IPS DF 4.7 (cell line): ENCODE measurements around the gene MLC1.

ENCODE experiments used
- DNase-seq: peaks from one replicate; pipeline ENCODE4 v3.0.0-alpha.2; 2013; ENCODE audit warnings: low spot score; ENCODE audit errors: extremely low read depth

Gene MLC1

DNA sequence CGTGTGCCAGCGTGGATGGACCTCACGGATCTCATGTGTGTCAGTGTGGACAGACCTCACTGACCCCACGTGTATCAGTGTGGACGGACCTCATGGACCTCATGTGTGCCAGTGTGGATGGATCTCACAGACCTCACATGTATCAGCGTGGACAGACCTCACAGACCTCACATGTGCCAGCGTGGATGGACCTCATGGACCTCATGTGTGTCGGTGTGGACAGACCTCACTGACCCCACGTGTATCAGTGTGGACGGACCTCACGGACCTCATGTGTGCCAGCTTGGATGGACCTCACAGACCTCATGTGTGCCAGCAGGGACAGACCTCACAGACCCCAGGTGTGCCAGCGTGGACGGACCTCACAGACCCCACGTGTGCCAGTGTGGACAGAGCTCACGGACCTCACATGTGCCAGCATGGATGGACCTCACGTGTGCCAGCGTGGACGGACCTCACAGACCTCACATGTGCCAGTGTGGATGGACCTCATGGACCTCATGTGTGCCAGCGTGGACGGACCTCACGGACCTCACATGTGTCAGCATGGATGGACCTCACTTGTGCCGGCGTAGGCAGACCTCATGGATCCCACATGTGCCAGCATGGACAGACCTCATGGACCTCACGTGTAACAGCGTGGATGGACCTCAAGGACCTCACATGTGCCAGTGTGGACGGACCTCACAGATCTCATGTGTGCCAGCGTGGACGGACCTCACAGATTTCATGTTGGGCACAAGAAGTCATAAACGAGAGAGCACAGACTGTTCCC, 45.4 kb downstream of the MLC1 start:
- DNase-seq = no peak

DNA sequence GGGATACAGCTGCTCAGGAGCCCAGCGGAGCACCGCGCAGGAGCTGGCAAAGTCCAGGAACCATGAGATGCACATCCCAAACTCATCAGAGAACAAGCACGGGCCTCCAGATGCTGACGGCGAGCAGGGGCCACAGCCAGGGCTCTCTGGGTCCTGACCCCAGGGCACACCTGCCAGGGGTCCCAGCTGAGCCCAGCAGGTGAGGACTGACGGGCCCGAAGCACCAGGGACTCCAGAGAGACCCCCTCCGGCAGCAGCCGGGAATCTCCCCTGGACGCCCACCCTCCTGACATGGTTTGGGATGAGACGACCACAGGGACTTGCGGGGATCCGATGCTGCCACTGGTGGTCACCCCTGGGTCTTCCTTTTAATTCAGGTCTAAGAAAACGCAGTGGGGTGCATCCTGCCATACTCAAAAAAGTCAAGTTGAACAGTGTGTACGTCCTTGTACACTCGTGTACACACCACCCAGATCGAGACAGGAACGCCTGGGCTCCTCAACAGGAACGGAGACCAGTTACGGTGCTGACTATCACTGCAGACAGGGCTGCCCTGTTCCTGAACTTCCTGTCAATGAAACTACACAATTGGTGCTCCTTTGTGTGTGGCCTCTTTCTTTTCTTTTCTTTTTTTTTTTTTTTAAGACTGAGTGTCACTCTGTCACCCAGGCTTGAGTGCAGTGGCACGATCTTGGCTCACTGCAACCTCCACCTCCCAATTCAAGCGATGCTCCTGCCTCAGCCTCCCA, 49.1 kb downstream of the MLC1 start:
- no peak for DNase-seq

DNA sequence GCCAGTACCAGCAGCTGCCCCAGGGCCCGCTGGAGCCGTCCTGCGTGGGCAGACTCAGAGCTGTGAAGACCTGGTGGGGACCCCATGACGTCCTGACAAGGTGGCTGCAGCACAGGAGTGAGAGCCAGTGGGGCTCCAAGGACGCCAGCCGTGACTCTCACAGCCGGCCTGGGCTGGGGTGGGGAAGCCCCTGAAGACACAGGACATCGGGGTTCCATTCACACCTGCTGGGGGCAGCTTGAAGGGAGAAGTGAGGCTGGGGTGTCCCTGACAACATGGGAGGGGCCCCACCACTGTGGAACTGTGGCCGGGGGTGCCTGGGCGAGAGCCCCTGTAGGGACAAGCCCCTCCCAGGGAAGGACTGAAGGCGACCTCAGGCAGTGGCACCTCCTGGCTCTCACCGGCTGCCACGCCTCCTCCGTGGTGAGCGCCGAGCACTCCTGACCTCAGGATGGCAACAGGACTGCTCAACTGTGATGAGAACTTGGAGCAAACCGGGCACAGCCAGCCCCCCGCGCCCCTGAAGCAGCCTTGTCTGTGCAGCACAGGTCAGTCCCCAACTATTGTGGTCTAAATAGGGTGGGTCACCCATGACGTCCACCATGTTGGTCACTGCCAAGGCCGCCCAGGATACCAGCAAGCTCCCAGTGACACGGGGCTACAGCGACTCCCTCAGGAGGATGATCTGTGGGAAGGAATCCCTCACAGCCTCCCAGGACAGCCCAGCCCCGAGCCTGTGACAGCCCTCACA, 49.9 kb downstream of the MLC1 start:
- DNase-seq = no peak

DNA sequence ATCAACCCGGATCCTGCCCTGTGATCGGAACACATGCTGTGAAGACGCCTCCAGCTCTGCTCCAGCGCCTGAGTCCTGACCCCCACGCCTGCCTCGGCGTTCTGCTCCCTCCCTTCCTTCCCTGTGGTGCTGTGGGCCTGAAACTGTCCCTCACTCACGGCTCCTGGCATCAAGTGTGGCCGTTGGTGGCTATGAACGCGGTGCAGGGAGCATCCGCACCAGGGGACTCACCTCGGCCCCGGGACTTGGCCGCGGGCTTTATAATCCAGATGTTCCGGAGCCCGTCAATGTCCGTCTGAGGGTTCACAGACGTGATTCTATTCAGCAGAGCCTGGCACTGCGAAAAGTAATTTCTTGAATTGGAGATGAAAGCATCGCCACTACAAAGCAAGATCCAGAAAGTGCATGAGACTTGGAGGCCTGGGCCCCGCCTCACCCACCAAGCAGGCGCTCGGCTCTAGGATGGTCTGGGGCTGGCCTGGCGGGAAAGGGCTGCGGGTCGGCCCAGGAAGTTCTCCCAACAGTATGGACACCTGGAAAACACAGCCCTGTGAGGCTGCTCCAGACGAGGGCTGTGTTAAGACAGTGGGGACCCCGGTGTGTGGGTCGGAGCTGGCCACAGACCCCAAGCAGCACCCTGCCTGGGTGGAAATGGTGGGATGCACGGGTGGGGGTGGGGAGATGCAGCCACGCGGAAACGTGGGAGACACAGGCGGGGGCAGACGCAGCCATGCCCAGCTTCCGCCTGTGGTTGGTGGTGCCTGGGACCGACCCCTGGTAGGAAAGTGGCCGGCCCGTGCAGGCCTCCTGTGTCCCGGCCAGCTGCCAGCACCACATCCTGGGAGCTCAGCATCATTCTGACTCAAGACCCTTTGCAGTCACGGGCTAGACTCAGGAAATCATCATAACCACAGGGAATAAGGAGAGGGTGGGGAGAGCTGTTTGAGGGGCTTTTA, 50.8 kb downstream of the MLC1 start:
- DNase-seq = no peak

DNA sequence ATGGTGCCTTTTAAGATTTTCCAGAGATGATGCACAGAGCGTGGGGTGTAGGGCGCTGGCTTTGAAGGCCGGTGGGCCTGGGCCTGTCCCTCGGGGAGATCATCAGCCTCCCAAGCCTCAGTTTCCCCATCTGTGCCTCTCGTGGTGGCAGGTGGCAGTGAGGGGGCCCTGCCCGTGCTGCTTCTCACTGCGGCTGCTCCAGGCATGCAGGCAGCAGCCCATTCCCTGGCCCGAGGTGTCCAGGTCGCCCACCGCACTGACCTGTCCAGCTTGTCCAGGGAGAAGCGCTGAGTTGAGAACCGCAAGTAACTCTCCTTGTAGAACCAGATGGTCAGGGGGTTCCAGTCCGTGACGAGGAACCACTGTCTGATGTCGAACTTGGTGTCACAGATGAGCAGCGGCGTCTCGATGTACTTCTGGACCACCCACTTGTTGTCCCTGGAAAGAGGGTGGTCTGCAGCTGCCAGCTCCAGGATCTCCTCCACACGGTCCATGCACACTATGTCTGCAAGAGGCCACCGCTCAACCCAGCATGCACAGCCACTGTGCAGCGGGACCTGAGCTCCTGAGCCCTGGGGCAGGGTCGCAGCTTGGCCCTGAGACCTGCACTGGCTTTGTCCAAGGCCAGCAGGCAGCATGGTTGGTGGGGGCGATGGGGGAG, 52.2 kb downstream of the MLC1 start:
- no peak for DNase-seq

DNA sequence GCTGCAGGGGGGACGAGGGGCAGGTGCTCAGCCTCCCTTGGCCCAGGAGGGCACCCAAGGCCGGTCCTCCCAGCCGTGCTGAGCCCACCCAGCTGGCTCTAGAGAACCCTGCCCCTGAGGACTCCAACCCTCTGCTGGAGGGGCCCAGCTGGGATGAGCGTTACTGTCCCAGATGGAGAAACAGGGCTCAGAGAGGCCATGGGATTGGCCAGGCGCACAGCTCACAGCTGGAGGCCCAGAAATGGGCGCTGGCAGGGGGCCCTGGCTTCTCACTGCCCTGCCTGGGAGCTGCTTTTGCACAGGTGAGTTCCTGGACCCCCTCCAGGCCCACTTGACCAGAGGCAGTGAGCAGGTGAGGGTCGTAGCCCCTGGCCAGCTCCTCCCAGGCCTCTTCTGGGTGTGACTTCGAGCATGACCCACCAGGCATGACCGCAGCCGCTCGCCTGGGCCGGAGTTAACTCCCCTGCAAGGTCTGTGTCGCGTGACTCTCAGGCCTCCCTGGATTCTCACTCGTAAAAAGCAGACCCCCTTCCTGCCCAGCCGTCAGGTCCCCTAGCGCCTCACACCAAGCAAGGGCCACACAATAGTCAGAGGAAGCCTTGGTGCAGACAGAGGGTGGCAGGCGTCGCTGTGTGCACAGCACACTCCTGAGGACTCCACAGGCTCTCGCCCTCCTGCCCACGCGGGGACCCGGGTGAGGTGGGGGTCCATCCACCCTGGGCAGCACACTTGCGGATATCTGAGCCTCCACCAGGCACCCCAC, 52.9 kb downstream of the MLC1 start:
- no peak for DNase-seq

DNA sequence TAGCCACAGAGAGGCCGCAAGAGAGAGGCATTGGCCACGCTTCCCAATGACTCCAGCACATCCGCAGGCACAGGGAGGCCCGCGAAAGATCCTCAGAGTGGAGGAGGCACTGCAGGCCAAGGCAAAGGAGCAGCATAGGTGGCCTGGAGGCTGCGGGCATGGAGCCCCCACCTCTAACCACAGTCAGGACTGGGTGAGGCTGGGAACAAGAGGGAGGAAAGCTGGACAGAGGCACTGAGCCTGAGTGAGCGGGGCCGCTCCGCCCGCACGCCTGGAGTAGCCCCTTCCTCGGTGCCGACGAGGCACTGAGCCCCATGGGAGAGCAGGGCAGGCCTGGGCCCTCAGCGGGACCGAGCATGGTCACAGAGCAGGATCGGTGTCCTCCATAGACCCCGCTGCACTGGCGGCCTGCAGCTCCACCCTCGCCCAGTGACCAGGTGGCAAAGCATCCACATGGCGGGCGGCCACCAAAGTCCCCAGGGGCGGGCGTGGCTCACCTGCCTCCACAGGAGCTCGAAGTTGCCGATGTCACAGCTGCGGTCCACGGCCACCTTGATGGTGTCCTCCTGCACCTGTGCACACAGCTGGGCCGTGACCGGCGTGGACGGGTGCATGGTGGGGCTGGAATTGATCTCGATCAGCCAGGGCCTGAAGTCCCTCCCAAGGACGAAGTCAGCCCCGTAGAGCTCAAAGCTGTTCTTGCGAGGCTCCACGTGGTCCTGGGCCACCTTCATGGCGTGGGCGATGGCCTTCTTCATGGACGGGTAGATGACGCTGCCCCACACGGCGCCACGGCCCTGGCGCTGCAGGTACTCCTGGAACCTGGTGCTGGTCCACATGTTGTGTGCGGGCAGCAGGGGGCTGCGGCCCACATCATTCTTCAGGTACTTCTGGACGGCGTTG, 53.8 kb downstream of the MLC1 start:
- DNase-seq = no peak

DNA sequence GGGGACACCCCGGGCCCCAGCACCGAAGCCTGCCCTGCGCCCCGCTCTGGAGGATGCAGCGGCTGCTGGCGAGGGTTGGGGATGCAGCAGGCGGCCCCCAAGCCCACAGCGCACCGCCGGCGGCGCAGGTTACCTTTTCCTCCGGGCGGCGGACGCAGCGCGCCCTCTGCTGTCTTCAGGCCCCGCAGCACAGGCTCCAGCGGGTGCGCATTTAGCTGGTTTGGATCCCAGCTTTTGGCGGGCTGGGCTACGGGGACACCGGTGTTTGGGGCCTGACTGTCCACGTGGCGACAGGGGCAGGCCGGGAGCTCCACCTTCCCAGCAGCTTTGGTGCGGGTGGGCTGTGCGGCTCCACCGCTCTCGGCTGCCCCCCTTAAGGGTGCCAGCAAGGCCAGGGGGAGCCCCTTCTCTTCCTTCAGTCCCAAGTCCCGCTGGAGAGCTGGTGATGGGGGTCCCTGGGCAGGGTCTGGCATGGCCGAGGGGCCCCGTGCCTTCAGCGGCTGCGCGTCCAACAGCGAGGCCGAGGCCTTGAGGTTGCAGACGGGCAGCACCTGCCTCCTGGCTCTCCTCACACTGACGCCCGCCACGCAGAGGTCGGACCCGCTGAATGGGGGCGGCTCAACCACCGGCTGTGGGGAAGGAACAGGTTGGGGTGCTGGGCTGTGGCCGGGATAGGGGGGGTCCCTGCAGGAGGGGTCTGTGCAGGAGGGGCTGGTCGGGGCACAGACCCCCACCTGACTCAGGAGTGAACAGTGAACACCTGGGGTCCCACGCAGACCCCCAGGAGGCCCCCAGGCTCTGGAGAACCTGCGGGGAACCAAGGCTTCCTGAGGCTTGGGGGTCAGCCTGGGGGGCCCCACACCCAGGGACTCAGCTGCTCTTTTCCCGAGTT, 54.7 kb downstream of the MLC1 start:
- peak; percentile 49 for DNase-seq

DNA sequence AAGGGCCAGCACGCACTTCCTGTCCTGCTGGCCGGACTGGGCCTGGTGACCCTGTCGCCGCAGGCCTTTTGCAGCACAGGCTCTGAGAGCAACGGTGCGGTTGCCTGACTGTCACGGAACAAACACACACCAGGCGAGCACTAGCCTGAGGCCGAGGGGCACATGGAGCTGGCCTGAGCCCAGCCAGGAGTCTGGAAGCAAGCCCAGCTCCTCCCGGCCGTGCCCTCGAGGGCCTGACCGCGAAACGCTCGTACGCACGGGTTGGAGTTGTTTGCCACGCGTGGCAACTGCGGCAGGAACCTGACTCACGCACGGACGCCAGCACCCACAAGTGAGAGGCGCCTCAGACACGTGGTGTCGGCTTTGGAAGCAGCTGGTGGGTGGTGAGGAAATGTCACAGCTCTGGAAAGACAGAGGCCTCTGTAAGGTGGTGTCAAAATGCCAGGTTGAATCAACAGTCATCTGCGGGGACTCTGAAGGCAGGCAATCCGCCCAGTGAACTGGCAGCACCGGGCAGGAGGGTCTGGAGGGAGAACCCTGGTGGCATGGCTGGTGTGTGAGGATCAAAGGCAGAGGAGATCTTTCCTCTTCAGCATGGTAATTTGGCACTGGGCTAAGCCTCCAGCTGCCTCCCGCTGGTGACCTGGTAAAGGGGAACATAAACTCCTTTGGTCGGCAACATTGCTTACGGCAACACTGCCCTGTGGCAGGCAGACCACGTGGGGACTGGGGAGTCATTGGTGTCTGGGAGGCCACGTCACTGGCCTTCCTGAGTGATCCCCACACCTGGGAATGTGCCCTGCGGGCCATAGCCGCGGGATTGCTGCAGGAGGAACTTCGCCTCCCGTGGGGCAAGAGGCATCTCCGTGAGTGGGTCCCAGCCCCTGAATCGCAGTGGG, 57.3 kb downstream of the MLC1 start:
- no peak for DNase-seq

DNA sequence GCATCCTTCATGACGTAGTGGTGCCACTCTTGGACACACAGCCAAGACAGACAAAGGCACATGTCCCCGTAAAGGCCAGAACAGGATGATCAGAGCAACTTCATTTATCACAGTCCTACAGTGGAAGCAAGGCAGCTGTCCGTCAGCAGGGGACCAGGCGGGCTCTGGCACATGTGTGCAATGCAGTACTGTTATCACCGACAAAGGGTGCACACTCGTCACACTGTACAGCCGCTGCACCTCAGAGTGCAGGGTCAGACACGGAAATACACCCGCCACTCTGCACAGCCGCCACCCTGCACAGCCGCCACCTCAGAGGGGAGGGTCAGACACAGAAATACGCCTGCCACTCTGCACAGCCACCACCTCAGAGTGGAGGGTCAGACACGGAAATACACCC, 59.2 kb downstream of the MLC1 start:
- no peak for DNase-seq

DNA sequence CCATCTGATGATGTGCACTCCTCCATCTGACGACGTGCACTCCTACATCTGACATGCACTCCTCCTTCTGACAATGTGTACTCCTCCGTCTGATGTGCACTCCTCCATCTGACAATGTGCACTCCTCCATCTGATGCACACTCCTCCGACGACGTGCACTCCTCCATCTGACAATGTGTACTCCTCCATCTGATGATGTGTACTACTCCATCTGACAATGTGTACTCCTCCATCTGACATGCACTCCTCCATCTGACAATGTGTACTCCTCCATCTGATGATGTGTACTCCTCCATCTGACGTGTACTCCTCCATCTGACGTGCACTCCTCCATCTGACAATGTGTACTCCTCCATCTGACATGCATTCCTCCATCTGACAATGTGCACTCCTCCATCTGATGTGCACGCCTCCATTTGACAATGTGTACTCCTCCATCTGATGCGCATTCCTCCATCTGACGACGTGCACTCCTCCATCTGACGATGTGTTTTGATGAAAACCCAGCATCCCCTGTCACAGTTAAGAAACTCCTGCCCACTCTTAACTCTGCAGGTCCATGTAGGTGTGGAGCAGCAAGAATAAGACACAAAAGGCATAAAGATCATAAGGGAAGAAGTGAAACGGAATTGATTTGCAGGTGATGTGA, 62.9 kb downstream of the MLC1 start:
- no peak for DNase-seq

DNA sequence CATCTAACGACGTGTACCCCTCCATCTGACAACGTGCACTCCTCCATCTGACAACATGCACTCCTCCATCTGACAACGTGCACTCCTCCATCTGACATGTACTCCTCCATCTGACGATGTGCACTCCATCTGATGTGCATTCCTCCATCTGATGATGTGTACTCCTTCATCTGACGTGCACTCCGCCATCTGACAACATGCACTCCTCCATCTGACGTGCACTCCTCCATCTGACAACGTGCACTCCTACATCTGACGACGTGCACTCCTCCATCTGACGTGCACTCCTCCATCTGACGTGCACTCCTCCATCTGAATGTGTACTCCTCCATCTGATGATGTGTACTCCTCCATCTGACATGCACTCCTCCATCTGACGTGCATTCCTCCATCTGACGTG, 64.6 kb downstream of the MLC1 start:
- DNase-seq = no peak

DNA sequence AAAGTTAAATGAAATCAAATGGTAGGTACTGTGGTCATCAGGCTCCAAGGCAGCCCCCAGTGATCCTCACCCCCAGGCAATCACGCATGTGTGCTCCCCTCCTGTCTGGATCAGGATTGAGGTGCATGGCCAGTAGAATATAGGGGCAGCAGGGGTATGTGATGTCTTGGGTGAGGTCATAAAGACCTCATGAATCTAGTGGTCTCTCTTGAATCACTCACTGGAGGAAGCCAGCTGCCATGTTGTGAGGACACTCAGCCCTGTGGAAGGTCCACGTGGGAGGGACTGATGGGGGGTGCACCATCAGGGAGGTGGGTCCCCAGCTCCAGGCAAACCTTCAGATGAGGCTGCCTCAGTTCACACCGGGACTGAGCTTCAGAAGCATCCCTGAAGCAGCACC, 65.9 kb downstream of the MLC1 start:
- no peak for DNase-seq

DNA sequence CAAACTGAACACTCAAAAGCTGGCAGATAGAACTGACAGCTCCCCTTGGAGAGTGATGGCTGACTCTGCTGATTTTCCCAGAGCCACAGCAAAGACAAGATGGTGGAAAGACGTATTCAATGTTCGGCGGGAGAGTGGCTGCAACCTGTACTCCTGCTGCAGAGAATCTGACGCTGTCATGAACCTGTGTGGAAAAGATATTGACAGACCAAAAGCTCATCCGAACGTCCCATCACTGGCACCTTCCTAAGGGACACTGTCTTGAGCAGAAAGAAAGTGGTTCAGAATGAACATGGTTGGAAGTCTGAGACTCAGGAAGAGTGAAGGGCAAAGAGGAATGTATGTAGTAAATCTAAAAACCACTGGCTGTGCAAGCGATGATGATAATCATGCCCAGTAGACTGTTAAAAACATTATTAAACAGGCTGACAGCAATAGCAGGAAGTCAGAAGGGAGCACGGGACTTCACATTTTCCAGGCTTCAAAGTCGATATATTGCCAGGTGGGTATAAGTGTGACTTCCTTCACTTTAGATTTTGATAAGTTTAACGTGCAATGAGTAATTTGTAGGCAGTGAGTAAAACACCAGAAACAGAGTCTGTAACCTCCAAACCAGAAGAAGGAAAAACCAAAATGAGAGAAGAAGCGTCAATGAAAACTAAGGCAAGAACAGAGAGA, 66.5 kb downstream of the MLC1 start:
- no peak for DNase-seq

DNA sequence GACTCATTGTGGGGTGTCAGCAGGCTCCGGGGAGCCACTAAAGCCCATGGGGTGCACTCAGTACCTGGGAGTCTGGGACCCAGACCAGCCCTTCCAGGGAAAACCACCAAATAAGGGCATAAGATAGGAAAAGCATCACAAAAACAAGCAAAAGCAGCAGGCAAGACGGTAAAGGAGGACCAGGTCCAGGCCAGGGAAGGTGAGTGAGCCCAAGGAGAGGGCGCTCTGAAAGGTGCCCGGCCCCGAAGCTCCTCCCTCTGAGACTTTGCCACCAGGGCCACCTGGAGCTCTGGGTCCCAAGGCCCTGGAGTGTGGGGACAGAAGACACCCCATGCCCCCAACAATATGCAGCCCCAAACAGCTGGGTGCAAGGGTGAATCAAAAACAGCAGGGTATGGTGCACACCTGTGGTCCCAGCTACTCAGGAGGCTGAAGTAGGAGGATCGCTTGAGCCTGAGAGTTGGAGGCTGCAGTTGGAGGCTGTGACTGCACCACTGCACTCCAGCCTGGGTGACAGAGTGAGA, 67.5 kb downstream of the MLC1 start:
- DNase-seq = no peak
